Fibroblast of villous mesenchyme (primary cell): ENCODE results near the gene ABCA13. TPM values are rescaled to one million over a fixed set of nuclear protein-coding genes. Genes with fewer than 3 reads are reported as not detected.

ENCODE experiments used
- DNase-seq: peaks from one replicate; pipeline ENCODE4 v3.0.0-alpha.2; 2010; ENCODE audit warnings: low read depth
- H3K4me3 ChIP-seq: 2 replicates; pipeline ENCODE4 v1.5.1; 2011; ENCODE audit warnings: low read depth, mild to moderate bottlenecking, low read length
- total RNA-seq: library from RNA; depleted of rRNA; stranded (reverse); fragments of >200 nt; gene quantifications from 2 replicates; pipeline ENCODE4 v1.2.3, GENCODE V29; 2012
- TF ChIP-seq, protein P1 (sequence below): IDR thresholded peaks from 2 replicates; pipeline ENCODE4 v1.5.1; 2012; ENCODE audit warnings: low read depth, mild to moderate bottlenecking, low read length; ENCODE audit not compliant: insufficient read depth

The ABCA13 gene
- total RNA-seq, 1 donor = not detected

- H3K4me3 ChIP-seq = no peak overlapping the region
- TF ChIP-seq, protein P1, sequence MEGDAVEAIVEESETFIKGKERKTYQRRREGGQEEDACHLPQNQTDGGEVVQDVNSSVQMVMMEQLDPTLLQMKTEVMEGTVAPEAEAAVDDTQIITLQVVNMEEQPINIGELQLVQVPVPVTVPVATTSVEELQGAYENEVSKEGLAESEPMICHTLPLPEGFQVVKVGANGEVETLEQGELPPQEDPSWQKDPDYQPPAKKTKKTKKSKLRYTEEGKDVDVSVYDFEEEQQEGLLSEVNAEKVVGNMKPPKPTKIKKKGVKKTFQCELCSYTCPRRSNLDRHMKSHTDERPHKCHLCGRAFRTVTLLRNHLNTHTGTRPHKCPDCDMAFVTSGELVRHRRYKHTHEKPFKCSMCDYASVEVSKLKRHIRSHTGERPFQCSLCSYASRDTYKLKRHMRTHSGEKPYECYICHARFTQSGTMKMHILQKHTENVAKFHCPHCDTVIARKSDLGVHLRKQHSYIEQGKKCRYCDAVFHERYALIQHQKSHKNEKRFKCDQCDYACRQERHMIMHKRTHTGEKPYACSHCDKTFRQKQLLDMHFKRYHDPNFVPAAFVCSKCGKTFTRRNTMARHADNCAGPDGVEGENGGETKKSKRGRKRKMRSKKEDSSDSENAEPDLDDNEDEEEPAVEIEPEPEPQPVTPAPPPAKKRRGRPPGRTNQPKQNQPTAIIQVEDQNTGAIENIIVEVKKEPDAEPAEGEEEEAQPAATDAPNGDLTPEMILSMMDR = no peak
- no peak for DNase-seq
These were observed 36.0 kb downstream of the ABCA13 start for GRCh38 chr7:48207155-48207675.

DNA sequence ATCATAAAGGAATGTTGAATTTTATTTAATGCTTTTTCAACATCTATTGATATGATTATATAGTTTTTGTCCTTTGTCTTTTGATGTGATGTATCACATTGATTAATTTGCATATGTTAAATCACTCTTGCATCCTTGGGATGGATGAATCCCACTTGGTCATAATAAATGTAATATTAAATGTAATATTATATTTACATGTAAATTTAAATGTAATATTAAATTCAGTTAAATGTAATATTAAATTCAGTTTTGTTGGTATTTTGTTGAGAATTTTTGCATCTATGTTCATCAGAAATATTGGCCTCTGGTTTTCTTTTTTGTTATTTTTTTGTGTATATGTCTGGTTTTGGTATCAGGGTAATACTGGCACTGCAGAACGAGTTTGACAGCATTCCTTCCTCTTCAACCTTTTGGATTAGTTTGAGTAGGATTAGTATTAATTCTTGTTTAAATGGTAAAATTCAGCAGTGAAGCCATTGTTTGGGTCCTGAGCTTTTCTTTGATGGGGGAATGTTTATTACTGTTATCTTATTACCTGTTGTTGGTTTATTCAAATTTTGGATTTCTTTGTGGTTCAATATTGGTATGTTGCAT lies 37.8 kb downstream of the ABCA13 start:
- no peak for DNase-seq
- H3K4me3 ChIP-seq = no peak overlapping the region
- TF ChIP-seq, protein P1 = no peak

DNA sequence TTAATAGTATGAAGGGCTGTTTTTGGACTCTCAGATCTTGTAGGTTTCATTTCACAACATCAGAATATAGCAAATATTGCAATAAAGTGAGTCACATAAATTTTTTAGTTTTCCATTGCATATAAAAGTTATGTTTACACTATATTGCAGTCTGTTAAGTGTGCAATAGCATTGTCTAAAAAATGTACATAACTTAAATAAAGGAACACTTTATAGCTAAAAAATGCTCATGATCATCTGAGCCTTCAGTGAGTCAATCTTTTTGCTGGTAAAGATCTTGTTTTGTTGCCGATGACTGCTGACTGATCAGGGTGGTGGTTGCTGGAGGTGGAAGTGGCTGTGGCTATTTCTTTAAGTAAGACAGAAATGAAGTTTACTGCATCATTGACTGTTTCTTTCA lies 42.0 kb downstream of the ABCA13 start:
- TF ChIP-seq, protein P1 = no peak
- H3K4me3 ChIP-seq = no peak overlapping the region
- no peak for DNase-seq

- TF ChIP-seq, protein P1 = no peak
- no peak overlapping the region for H3K4me3 ChIP-seq
- DNase-seq = no peak
These were observed 46.0 kb downstream of the ABCA13 start for GRCh38 chr7:48217266-48217665.

- DNase-seq = no peak
- TF ChIP-seq, protein P1 = no peak
- H3K4me3 ChIP-seq = no peak overlapping the region
These were observed 46.5 kb downstream of the ABCA13 start for GRCh38 chr7:48217753-48218152.

- no peak for DNase-seq
- no peak overlapping the region for H3K4me3 ChIP-seq
- TF ChIP-seq, protein P1 = no peak
These were observed 52.8 kb downstream of the ABCA13 start for GRCh38 chr7:48224042-48224441.

GRCh38 chr7:48225101-48225500 lies 53.8 kb downstream of the ABCA13 start:
- TF ChIP-seq, protein P1 = no peak
- no peak for DNase-seq
- H3K4me3 ChIP-seq = no peak overlapping the region
